Measurements from ENCODE around the gene AMY2B. TPM values are rescaled to one million over a fixed set of nuclear protein-coding genes. Genes with fewer than 3 reads are reported as not detected.

AMY2B gene
- total RNA-seq, 4 donors from 2014 or later, result 3.1 to 39.5 (median 4.7) TPM

DNA sequence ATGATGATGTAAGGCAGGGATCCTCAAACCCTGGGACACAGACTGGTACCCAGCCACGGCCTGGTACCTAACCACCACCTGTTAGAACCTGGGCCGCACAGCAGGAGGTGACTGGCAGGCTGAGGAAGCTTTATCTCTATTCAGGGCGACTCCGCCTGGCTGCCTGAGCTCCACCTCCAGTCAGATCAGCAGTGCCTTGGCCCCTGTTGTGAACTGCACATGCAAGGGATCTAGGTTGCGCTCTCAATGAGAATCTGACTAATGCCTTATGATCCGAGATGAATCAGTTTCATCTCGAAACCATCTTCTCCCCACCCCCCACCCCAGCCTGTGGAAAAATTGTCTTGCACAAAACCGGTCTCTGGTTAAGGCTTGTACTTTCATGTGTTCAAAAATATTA, 41.6 kb upstream of the AMY2B start:
- Histone ChIP-seq H3K27ac (no peak overlapping the region), H3K9me3 (no peaks in the 10 kb centered on the region), H3K27me3 (no peaks in the 10 kb centered on the region), H3K4me1 (peaks cover 4 to 37% (median 15%) of the 10 kb centered on the region in 3 donors), H3K36me3 (peaks cover 0 to 34% (median under 1%) of the 10 kb centered on the region in 3 donors), H3K4me3 (no peak overlapping the region)
- no peak for DNase-seq
- WGBS, 2 donors, result 70 to 73% methylated on average over 8 of the region's 8 CpGs
- intact Hi-C loops (cut with DNase I), result no loop called here
- no peak for TF ChIP-seq CTCF (IDR thresholded peaks at IDR 0.05)
- no peak for TF ChIP-seq POLR2A (IDR thresholded peaks at IDR 0.05)

DNA sequence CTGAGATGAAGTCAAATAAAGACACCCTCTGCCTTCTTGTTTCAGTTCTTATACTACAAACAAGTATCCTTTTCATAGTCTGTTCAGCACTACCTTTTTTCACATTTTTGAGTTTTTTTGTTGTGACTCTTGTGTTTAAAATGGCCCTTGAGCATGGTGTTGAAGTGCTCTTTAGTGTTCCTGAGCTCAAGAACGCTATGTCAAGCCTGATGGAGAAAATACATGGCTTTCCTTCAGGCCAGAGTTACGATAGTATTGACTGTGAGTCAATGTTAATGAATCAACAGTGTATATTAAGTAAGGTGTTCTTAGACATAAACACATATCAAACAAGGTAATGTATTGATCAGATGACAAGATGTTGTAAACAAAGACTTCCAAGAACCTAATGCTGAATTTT, 33.2 kb upstream of the AMY2B start:
- intact Hi-C loops (cut with DNase I), result no loop called here
- Histone ChIP-seq H3K27me3 (no peaks in the 10 kb centered on the region), H3K27ac (no peak overlapping the region), H3K4me3 (no peak overlapping the region), H3K4me1 (no peaks in the 10 kb centered on the region), H3K9me3 (no peaks in the 10 kb centered on the region), H3K36me3 (peaks cover 0 to 94% (median 46%) of the 10 kb centered on the region in 3 donors)
- TF ChIP-seq CTCF (IDR thresholded peaks at IDR 0.05), result no peak
- TF ChIP-seq POLR2A (IDR thresholded peaks at IDR 0.05), result no peak
- no peak for DNase-seq
- 96 to 100% methylated on average over 2 of the region's 2 CpGs for WGBS, 2 donors

- intact Hi-C loops (cut with DNase I), result no loop called here
- no peak for DNase-seq
- no peaks in the 10 kb centered on the region for H3K9me3 ChIP-seq
- no peak overlapping the region for H3K27ac ChIP-seq
- H3K4me3 ChIP-seq, result no peak overlapping the region
- WGBS, 2 donors, result 86 to 90% methylated on average over 3 of the region's 3 CpGs
- no peaks in the 10 kb centered on the region for H3K4me1 ChIP-seq
- H3K27me3 ChIP-seq, result no peaks in the 10 kb centered on the region
- H3K36me3 ChIP-seq, result peaks cover 0 to 100% (median 38%) of the 10 kb centered on the region in 3 donors
- TF ChIP-seq CTCF (IDR thresholded peaks at IDR 0.05), result no peak
- TF ChIP-seq POLR2A (IDR thresholded peaks at IDR 0.05), result no peak
Measured at GRCh38 chr1:103541431-103541830, 30.0 kb upstream of the AMY2B start.

DNA sequence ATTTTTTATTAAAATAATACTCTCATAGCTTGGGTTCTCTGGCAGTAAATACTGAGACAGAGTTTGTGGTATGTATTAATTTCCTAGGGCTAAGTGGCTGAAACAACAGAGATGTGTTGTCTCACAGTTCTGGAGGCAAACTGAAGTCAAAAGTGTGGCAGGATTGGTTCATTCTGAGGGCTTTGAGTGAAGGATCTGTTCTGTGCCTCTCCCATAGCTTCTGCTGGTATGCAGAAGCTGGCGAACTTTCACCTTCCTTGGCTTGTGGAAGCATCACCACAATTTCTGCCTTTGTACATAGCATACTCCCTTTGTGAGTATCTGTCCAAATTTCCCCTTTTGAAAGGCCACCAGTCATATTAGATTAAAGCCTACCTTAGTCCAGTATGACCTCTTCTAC, 24.9 kb upstream of the AMY2B start:
- TF ChIP-seq POLR2A (IDR thresholded peaks at IDR 0.05) (no peak), CTCF (IDR thresholded peaks at IDR 0.05) (no peak)
- Histone ChIP-seq H3K9me3 (no peaks in the 10 kb centered on the region), H3K4me3 (no peak overlapping the region), H3K4me1 (no peaks in the 10 kb centered on the region), H3K36me3 (peaks cover 0 to 100% (median 24%) of the 10 kb centered on the region in 3 donors), H3K27ac (no peak overlapping the region), H3K27me3 (no peaks in the 10 kb centered on the region)
- no peak for DNase-seq
- WGBS, 2 donors, result 78 to 100% methylated on average over 1 of the region's 1 CpG
- intact Hi-C loops (cut with DNase I), result no loop called here

GRCh38 chr1:103547840-103548239, 23.5 kb upstream of the AMY2B start:
- Histone ChIP-seq H3K27ac (no peak overlapping the region), H3K27me3 (no peaks in the 10 kb centered on the region), H3K9me3 (no peaks in the 10 kb centered on the region), H3K4me1 (no peaks in the 10 kb centered on the region), H3K4me3 (no peak overlapping the region), H3K36me3 (peaks cover 5 to 100% (median 30%) of the 10 kb centered on the region in 3 donors)
- DNase-seq, result no peak
- 87 to 100% methylated on average over 1 to 3 of the region's 3 CpGs for WGBS, 2 donors
- TF ChIP-seq CTCF (IDR thresholded peaks at IDR 0.05) (no peak), POLR2A (IDR thresholded peaks at IDR 0.05) (no peak)
- intact Hi-C loops (cut with DNase I), result no loop called here

Data from esophagus squamous epithelium (tissue), 5 donors.